B cell (primary cell): ENCODE measurements around the gene MPPE1.

Experiments
- EZH2 ChIP-seq: IDR thresholded peaks from 2 replicates; pipeline ENCODE4 v1.6.1; 2012; ENCODE audit warnings: borderline replicate concordance, low read depth, mild to moderate bottlenecking, moderate library complexity, low read length; ENCODE audit not compliant: insufficient read depth, poor library complexity, severe bottlenecking
- TF ChIP-seq, protein P1 (sequence below): fragments of 200-600 bp; IDR thresholded peaks from one replicate; pipeline ENCODE4 v1.8.0; 2022; ENCODE audit warnings: antibody characterized with exemption, mild to moderate bottlenecking

DNA sequence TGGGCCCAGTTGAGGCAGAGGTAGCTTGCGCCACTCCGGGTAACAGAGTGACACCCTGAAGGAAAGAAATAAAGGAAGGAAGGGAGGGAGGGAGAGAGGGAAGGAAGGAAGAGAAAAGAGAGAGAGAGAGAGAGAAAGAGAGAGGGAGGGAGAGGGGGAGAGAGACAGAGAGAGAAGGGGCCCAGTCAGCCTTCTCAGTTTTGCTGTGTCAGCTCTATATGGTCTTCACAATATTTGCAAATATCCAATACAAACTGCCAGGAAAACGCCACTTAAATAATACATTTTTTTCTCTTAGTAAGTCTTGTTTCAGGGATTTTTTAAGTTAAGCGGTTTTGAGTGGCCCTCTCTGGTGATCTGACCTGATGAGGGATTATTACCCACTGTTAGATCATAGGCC, 62.5 kb downstream of the MPPE1 start:
- TF ChIP-seq, protein P1, sequence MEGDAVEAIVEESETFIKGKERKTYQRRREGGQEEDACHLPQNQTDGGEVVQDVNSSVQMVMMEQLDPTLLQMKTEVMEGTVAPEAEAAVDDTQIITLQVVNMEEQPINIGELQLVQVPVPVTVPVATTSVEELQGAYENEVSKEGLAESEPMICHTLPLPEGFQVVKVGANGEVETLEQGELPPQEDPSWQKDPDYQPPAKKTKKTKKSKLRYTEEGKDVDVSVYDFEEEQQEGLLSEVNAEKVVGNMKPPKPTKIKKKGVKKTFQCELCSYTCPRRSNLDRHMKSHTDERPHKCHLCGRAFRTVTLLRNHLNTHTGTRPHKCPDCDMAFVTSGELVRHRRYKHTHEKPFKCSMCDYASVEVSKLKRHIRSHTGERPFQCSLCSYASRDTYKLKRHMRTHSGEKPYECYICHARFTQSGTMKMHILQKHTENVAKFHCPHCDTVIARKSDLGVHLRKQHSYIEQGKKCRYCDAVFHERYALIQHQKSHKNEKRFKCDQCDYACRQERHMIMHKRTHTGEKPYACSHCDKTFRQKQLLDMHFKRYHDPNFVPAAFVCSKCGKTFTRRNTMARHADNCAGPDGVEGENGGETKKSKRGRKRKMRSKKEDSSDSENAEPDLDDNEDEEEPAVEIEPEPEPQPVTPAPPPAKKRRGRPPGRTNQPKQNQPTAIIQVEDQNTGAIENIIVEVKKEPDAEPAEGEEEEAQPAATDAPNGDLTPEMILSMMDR: no peak
- no peak for TF ChIP-seq EZH2
